ENCODE measurements around the gene LRMDA.

DNA sequence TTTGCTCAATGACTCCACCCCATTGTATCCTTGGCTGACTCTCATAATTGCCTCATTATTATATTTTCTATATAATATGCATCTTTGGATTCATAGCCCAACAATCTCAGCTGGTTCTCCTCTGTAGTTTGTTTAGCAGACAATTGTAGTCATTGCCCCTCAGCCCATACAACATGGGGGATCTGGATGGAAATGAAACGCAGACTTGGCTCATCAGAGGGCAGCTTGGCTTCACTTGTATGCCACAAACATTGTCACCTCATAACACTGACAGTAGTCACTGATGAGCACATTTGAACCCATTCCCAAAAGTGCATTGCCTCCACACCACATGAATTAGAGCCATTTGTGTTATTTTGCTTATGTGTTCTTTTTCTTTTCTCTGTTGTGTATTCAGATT lies 963.8 kb downstream of the LRMDA start:
- TF ChIP-seq CTCF (IDR thresholded peaks at IDR 0.05) (no peak), EZH2 (IDR thresholded peaks at IDR 0.05; ENCODE audit: borderline replicate concordance, insufficient read depth, low read depth, low read length, poor library complexity, severe bottlenecking) (no peak)
